HFF-Myc (cell line): ENCODE results near the gene AGMAT.
A peak's percentile ranks its signal among the peaks of the same experiment; 100 is the strongest.
"Not testable (repeated sequence)": the region's sequence is repeated elsewhere in the genome, so short reads cannot be mapped to it uniquely, and the experiment has no call there.

Experiments
- DNase-seq: peaks from one replicate; pipeline ENCODE4 v3.0.0-alpha.2; 2011; ENCODE audit warnings: low read depth; ENCODE audit errors: extremely low read depth
- H3K4me3 ChIP-seq: replicated peaks from 2 replicates; pipeline ENCODE4 v1.5.1; 2011; ENCODE audit warnings: low read depth, mild to moderate bottlenecking, control low read depth, low read length
- CTCF ChIP-seq: IDR thresholded peaks from 2 replicates; pipeline ENCODE4 v1.5.1; 2012; ENCODE audit warnings: mild to moderate bottlenecking, low read depth, low read length, control low read depth; ENCODE audit errors: missing control alignments

The AGMAT gene

DNA sequence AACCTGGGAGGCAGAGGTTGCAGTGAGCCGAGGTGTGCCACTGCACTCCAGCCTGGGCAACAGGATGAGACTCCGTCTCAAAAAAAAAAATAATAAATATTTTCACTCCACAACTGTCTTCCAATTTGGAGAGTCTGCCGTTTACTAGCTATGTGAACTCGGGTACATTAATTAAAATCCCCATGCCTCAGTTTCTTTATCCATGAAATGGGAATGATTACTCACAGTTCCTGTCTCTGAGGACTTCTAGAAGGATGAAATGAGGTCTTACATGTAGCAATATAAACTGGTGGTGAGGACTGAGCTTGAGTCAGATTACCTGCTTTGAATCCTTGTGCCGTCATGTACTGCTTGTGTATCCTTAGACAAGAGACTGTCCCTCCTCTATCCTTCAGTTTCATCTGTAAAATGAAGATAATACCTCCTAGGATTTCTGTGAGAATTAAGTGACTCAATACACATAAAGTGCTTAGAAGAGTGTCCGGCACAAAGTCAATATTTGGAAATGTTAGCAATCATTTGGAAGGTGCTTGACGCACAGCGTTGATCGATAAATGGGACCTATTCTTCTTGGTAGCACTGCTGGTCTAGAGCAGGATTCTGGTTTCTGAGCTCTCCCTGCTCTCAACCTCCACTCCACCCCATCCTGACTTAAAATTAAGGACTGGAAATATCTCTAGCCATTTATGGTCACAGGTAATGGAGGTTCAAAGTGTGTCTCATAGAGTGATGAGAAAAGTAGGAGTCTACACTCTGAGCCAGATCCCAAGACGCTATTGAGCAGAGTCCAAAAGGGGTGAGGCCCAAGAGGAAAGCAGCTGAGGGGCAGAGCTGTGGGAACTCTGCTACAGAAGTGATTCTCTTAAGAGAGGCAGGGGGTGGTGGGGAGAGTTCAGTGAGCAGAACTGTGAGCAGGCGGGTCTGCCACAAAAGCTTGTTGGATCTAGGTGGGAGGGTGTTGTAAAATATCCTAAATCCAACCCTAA lies 20.8 kb upstream of the AGMAT start:
- DNase-seq = no peak
- no peak overlapping the region for H3K4me3 ChIP-seq
- no peak for TF ChIP-seq CTCF

GRCh38 chr1:15604400-15604799 lies 19.5 kb upstream of the AGMAT start:
- not testable (repeated sequence) for H3K4me3 ChIP-seq, DNase-seq

- not testable (repeated sequence) for DNase-seq
- peak overlapping the region; percentile 63 for H3K4me3 ChIP-seq
These were observed 19.1 kb upstream of the AGMAT start for GRCh38 chr1:15603966-15604282.

GRCh38 chr1:15603050-15603965 lies 18.5 kb upstream of the AGMAT start:
- DNase-seq = peak; percentile 86
- H3K4me3 ChIP-seq = peak overlapping the region; percentile 63
- no peak for TF ChIP-seq CTCF

DNA sequence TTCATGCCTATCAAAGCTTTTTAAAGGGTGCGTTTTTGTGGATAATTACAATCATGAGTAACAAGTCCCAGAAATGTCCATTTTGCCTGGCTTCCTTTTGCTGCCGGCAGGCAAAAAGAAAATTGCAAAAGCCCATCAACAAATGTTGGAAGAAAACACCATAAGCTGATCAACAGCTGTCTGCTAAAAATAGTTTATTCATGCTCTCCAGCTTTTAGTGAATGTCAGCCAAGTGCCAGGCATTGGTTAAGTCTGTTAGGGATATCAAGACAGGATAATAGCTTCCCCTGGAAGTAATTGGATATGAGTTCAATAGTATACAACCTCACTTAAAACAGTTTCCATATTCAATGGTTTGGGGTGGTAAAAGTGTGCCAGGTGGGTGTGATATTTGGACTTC lies 13.6 kb upstream of the AGMAT start:
- H3K4me3 ChIP-seq = no peak overlapping the region
- DNase-seq = no peak
- TF ChIP-seq CTCF = no peak

DNA sequence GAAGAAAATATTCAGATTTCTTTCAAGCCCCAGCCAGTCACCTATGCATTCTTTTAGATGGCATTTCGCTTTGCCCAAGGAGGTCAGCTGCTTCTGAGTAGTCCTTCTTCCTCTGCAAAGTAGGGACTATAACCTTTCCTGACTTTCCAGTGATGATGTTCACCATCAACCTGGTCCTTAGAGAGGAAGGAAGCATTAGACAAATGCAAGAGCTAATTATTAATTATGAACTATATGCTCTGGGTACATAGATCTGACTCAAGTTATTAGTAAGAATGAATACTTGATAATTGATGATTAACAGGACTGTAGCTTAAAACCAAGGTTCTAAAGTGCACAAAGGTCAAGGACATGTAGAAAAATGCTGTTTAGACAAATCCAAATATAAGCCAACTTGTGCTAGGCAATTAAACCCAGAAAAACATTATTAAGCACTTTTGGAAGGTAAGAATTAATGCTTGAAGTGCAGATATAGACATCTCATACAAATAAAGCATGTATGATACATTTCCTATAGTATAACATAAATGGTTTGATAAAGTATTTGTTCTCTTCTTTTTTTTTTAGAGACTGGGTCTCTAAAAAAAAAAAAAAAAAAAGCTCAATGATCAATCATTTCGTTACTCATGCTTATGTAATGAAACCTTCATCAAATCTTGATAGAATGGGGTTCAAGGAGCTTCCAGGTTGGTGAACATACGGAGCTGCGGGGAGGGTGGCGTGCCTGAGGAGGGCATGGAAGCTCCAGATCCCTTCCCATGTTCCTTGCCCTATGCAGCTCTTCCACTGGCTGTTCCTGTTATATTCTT lies 11.2 kb upstream of the AGMAT start:
- no peak overlapping the region for H3K4me3 ChIP-seq
- no peak for TF ChIP-seq CTCF
- DNase-seq = no peak

- TF ChIP-seq CTCF = no peak
- H3K4me3 ChIP-seq = no peak overlapping the region
- no peak for DNase-seq
These were observed 7.4 kb upstream of the AGMAT start for GRCh38 chr1:15592285-15592684.
